ENCODE results near the gene SULT4A1. TPM values are rescaled to one million over a fixed set of nuclear protein-coding genes. Genes with fewer than 3 reads are reported as not detected.

The SULT4A1 gene
- total and polyA plus RNA-seq, 10 of the 15 experiments (the other 5 are each of a cell fraction or from before 2014, with no cell fraction given), result not detected

DNA sequence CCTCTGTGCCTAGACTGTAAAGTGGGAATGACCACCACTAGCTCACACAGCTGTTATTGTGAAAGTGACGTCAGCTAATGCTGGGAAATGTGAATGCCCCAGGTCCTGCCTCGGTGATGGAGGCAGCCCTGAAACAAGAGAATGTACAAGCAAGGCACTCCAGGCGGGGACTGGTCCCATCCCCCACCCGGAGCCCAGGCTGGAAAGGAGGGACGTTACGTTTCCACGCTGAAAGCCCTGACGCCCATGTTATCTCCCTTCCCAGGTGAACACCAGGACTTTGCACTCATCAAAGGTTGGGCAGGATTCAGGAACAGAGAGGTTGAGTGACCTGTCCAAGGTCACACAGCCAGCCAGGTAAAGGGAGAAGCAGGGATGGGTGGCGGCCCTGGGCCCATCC, 784 bp downstream of the SULT4A1 start (continued):
- TF ChIP-seq, protein P1, sequence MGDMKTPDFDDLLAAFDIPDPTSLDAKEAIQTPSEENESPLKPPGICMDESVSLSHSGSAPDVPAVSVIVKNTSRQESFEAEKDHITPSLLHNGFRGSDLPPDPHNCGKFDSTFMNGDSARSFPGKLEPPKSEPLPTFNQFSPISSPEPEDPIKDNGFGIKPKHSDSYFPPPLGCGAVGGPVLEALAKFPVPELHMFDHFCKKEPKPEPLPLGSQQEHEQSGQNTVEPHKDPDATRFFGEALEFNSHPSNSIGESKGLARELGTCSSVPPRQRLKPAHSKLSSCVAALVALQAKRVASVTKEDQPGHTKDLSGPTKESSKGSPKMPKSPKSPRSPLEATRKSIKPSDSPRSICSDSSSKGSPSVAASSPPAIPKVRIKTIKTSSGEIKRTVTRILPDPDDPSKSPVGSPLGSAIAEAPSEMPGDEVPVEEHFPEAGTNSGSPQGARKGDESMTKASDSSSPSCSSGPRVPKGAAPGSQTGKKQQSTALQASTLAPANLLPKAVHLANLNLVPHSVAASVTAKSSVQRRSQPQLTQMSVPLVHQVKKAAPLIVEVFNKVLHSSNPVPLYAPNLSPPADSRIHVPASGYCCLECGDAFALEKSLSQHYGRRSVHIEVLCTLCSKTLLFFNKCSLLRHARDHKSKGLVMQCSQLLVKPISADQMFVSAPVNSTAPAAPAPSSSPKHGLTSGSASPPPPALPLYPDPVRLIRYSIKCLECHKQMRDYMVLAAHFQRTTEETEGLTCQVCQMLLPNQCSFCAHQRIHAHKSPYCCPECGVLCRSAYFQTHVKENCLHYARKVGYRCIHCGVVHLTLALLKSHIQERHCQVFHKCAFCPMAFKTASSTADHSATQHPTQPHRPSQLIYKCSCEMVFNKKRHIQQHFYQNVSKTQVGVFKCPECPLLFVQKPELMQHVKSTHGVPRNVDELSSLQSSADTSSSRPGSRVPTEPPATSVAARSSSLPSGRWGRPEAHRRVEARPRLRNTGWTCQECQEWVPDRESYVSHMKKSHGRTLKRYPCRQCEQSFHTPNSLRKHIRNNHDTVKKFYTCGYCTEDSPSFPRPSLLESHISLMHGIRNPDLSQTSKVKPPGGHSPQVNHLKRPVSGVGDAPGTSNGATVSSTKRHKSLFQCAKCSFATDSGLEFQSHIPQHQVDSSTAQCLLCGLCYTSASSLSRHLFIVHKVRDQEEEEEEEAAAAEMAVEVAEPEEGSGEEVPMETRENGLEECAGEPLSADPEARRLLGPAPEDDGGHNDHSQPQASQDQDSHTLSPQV (IDR thresholded peaks at IDR 0.05), result no peak
- no peak for TF ChIP-seq NRF1 (conservative IDR thresholded peaks at IDR 0.05; ENCODE audit: low read depth, low read length)
- no peak for TF ChIP-seq NFYA (IDR thresholded peaks at IDR 0.05; ENCODE audit: borderline replicate concordance, low read depth, low read length)
- no peak for TF ChIP-seq ZNF622 (IDR thresholded peaks at IDR 0.05)
- no peak for TF ChIP-seq JUNB (IDR thresholded peaks at IDR 0.05)
- TF ChIP-seq NFXL1 (IDR thresholded peaks at IDR 0.05; ENCODE audit: borderline replicate concordance), result no peak

GRCh38 chr22:43860831-43861230, 1.5 kb downstream of the SULT4A1 start:
- DNase-seq (ENCODE audit: low read depth, low spot score) (no peak), ATAC-seq (no peak), FAIRE-seq (no peak)
- Histone ChIP-seq H3K4me3 (no peak overlapping the region), H2AFZ (ENCODE audit: control insufficient read depth, low read depth, low read length) (no peak overlapping the region), H3K9me3 (replicated peaks; ENCODE audit: control insufficient read depth, insufficient read depth, low read length) (no peaks in the 10 kb centered on the region), H3K27ac (ENCODE audit: control insufficient read depth, insufficient read depth) (no peak overlapping the region), H3K27me3 (replicated peaks in 1 of 2; ENCODE audit: control insufficient read depth in 2 of 2, insufficient read depth in 2 of 2, low read length in 1 of 2) (no peaks in the 10 kb centered on the region; a peak in 1 of 4 replicates), H3K4me1 (ENCODE audit: control insufficient read depth, insufficient read depth, low read length) (no peaks in the 10 kb centered on the region), H3K9ac (ENCODE audit: control insufficient read depth, insufficient read depth, low read length) (no peak overlapping the region), H3K79me2 (ENCODE audit: control insufficient read depth, insufficient read depth, low read length) (no peaks in the 10 kb centered on the region), H3K36me3 (ENCODE audit: control insufficient read depth in 2 of 2, insufficient read depth in 2 of 2, low read length in 1 of 2) (no peaks in the 10 kb centered on the region), H3K4me2 (ENCODE audit: control insufficient read depth, insufficient read depth) (no peak overlapping the region), H4K20me1 (ENCODE audit: control insufficient read depth, insufficient read depth) (no peaks in the 10 kb centered on the region)
- CTCF ChIA-PET, result no interaction called here
- in situ Hi-C loops (cut with MboI) (no loop called here), intact Hi-C loops (cut with micrococcal nuclease; ENCODE audit: unreplicated experiment) (no loop called here)
- WGBS (ENCODE audit: insufficient coverage, insufficient replicate concordance, low lambda C conversion rate, missing lambda C conversion rate), result 41% methylated on average over 12 of the region's 12 CpGs
- RAD21 ChIA-PET (ENCODE audit: unreplicated experiment), result no interaction called here
- SMC1A ChIA-PET (ENCODE audit: uncharacterized antibody, unreplicated experiment), result no interaction called here
- BruUV-seq (replicated peaks), result no TSS peak
- POLR2A ChIA-PET, result no interaction called here
- TF ChIP-seq NBN (IDR thresholded peaks at IDR 0.05) (no peak), RELA (IDR thresholded peaks at IDR 0.05; ENCODE audit: borderline replicate concordance, partially characterized antibody) (no peak), ZNF217 (IDR thresholded peaks at IDR 0.05) (no peak), PAX5 (IDR thresholded peaks at IDR 0.05; ENCODE audit: borderline replicate concordance, low read depth, low read length) (no peak), HDGF (IDR thresholded peaks at IDR 0.05) (no peak), MEF2B (IDR thresholded peaks at IDR 0.05; ENCODE audit: partially characterized antibody, poor library complexity, severe bottlenecking) (no peak), JUNB (IDR thresholded peaks at IDR 0.05) (no peak), SRF (IDR thresholded peaks at IDR 0.05; ENCODE audit: low read depth in 2 of 2, low read length in 2 of 2) (no peak), NR2C2 (IDR thresholded peaks at IDR 0.05; ENCODE audit: borderline replicate concordance, control insufficient read depth, insufficient read length, low read depth) (no peak), NFIC (IDR thresholded peaks at IDR 0.05; ENCODE audit: low read depth, low read length) (no peak), KDM1A (IDR thresholded peaks at IDR 0.05; ENCODE audit: borderline replicate concordance) (no peak), MYC (IDR thresholded peaks at IDR 0.05; ENCODE audit: insufficient read depth, insufficient read length, insufficient replicate concordance, low read length, severe bottlenecking) (no peak)
- TF ChIP-seq, protein P2, sequence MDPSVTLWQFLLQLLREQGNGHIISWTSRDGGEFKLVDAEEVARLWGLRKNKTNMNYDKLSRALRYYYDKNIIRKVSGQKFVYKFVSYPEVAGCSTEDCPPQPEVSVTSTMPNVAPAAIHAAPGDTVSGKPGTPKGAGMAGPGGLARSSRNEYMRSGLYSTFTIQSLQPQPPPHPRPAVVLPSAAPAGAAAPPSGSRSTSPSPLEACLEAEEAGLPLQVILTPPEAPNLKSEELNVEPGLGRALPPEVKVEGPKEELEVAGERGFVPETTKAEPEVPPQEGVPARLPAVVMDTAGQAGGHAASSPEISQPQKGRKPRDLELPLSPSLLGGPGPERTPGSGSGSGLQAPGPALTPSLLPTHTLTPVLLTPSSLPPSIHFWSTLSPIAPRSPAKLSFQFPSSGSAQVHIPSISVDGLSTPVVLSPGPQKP (IDR thresholded peaks at IDR 0.05; ENCODE audit: low read depth, low read length), result no peak
- TF ChIP-seq, protein P3, sequence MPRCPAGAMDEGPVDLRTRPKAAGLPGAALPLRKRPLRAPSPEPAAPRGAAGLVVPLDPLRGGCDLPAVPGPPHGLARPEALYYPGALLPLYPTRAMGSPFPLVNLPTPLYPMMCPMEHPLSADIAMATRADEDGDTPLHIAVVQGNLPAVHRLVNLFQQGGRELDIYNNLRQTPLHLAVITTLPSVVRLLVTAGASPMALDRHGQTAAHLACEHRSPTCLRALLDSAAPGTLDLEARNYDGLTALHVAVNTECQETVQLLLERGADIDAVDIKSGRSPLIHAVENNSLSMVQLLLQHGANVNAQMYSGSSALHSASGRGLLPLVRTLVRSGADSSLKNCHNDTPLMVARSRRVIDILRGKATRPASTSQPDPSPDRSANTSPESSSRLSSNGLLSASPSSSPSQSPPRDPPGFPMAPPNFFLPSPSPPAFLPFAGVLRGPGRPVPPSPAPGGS (IDR thresholded peaks at IDR 0.05; ENCODE audit: borderline replicate concordance, insufficient read depth, low read depth, low read length, poor library complexity, severe bottlenecking), result no peak

Measured in GM12878 (cell line).